ENCODE measurements around the gene RGS10.

Gene RGS10

GRCh38 chr10:119460369-119461195, 81.9 kb downstream of the RGS10 start:
- Histone ChIP-seq H3K4me3 (ENCODE audit: low read length) (no peak overlapping the region), H3K36me3 (ENCODE audit: control insufficient read depth, low read depth, low read length) (no peaks in the 10 kb centered on the region), H3K27ac (ENCODE audit: low read length) (no peak overlapping the region), H3K9me3 (ENCODE audit: control insufficient read depth, low read depth, low read length) (no peaks in the 10 kb centered on the region), H3K9ac (ENCODE audit: low read length) (no peak overlapping the region), H3K4me1 (ENCODE audit: control insufficient read depth, low read depth, low read length) (no peaks in the 10 kb centered on the region), H3K27me3 (ENCODE audit: control insufficient read depth, insufficient read depth, low read length) (no peaks in the 10 kb centered on the region)

GRCh38 chr10:119459681-119460340, 82.7 kb downstream of the RGS10 start:
- H3K36me3 ChIP-seq (ENCODE audit: control insufficient read depth, low read depth, low read length): no peaks in the 10 kb centered on the region
- no peaks in the 10 kb centered on the region for H3K27me3 ChIP-seq (ENCODE audit: control insufficient read depth, insufficient read depth, low read length)
- H3K4me1 ChIP-seq (ENCODE audit: control insufficient read depth, low read depth, low read length): no peaks in the 10 kb centered on the region
- no peak overlapping the region for H3K27ac ChIP-seq (ENCODE audit: low read length)
- H3K4me3 ChIP-seq (ENCODE audit: low read length): no peak overlapping the region
- no peaks in the 10 kb centered on the region for H3K9me3 ChIP-seq (ENCODE audit: control insufficient read depth, low read depth, low read length)
- H3K9ac ChIP-seq (ENCODE audit: low read length): no peak overlapping the region

- Histone ChIP-seq H3K9me3 (ENCODE audit: control insufficient read depth, low read depth, low read length) (no peaks in the 10 kb centered on the region), H3K36me3 (ENCODE audit: control insufficient read depth, low read depth, low read length) (no peaks in the 10 kb centered on the region), H3K9ac (ENCODE audit: low read length) (no peak overlapping the region), H3K4me1 (ENCODE audit: control insufficient read depth, low read depth, low read length) (no peaks in the 10 kb centered on the region), H3K4me3 (ENCODE audit: low read length) (no peak overlapping the region), H3K27ac (ENCODE audit: low read length) (no peak overlapping the region), H3K27me3 (ENCODE audit: control insufficient read depth, insufficient read depth, low read length) (no peaks in the 10 kb centered on the region)
Observed at GRCh38 chr10:119457966-119458766, 84.4 kb downstream of the RGS10 start.

- no peaks in the 10 kb centered on the region for H3K27me3 ChIP-seq (ENCODE audit: control insufficient read depth, insufficient read depth, low read length)
- H3K9ac ChIP-seq (ENCODE audit: low read length): no peak overlapping the region
- H3K4me3 ChIP-seq (ENCODE audit: low read length): no peak overlapping the region
- no peaks in the 10 kb centered on the region for H3K9me3 ChIP-seq (ENCODE audit: control insufficient read depth, low read depth, low read length)
- H3K4me1 ChIP-seq (ENCODE audit: control insufficient read depth, low read depth, low read length): no peaks in the 10 kb centered on the region
- H3K27ac ChIP-seq (ENCODE audit: low read length): no peak overlapping the region
- H3K36me3 ChIP-seq (ENCODE audit: control insufficient read depth, low read depth, low read length): no peaks in the 10 kb centered on the region
Observed at GRCh38 chr10:119456435-119456810, 86.1 kb downstream of the RGS10 start.

- Histone ChIP-seq H3K9me3 (ENCODE audit: control insufficient read depth, low read depth, low read length) (no peaks in the 10 kb centered on the region), H3K4me1 (ENCODE audit: control insufficient read depth, low read depth, low read length) (no peaks in the 10 kb centered on the region), H3K27me3 (ENCODE audit: control insufficient read depth, insufficient read depth, low read length) (no peaks in the 10 kb centered on the region), H3K27ac (ENCODE audit: low read length) (no peak overlapping the region), H3K9ac (ENCODE audit: low read length) (no peak overlapping the region), H3K36me3 (ENCODE audit: control insufficient read depth, low read depth, low read length) (no peaks in the 10 kb centered on the region), H3K4me3 (ENCODE audit: low read length) (no peak overlapping the region)
Observed at GRCh38 chr10:119455609-119456434, 86.7 kb downstream of the RGS10 start.

- Histone ChIP-seq H3K9ac (ENCODE audit: low read length) (no peak overlapping the region), H3K9me3 (ENCODE audit: control insufficient read depth, low read depth, low read length) (no peaks in the 10 kb centered on the region), H3K27ac (ENCODE audit: low read length) (no peak overlapping the region), H3K27me3 (ENCODE audit: control insufficient read depth, insufficient read depth, low read length) (no peaks in the 10 kb centered on the region), H3K4me1 (ENCODE audit: control insufficient read depth, low read depth, low read length) (no peaks in the 10 kb centered on the region), H3K4me3 (ENCODE audit: low read length) (no peak overlapping the region), H3K36me3 (ENCODE audit: control insufficient read depth, low read depth, low read length) (no peaks in the 10 kb centered on the region)
Observed at GRCh38 chr10:119454990-119455389, 87.5 kb downstream of the RGS10 start.

- Histone ChIP-seq H3K9ac (ENCODE audit: low read length) (no peak overlapping the region), H3K9me3 (ENCODE audit: control insufficient read depth, low read depth, low read length) (no peaks in the 10 kb centered on the region), H3K4me3 (ENCODE audit: low read length) (no peak overlapping the region), H3K36me3 (ENCODE audit: control insufficient read depth, low read depth, low read length) (no peaks in the 10 kb centered on the region), H3K4me1 (ENCODE audit: control insufficient read depth, low read depth, low read length) (no peaks in the 10 kb centered on the region), H3K27me3 (ENCODE audit: control insufficient read depth, insufficient read depth, low read length) (no peaks in the 10 kb centered on the region), H3K27ac (ENCODE audit: low read length) (no peak overlapping the region)
Observed at GRCh38 chr10:119454316-119454715, 88.2 kb downstream of the RGS10 start.

GRCh38 chr10:119453313-119453712, 89.2 kb downstream of the RGS10 start:
- Histone ChIP-seq H3K36me3 (ENCODE audit: control insufficient read depth, low read depth, low read length) (no peaks in the 10 kb centered on the region), H3K9me3 (ENCODE audit: control insufficient read depth, low read depth, low read length) (no peaks in the 10 kb centered on the region), H3K27me3 (ENCODE audit: control insufficient read depth, insufficient read depth, low read length) (no peaks in the 10 kb centered on the region), H3K9ac (ENCODE audit: low read length) (no peak overlapping the region), H3K4me3 (ENCODE audit: low read length) (no peak overlapping the region), H3K4me1 (ENCODE audit: control insufficient read depth, low read depth, low read length) (no peaks in the 10 kb centered on the region), H3K27ac (ENCODE audit: low read length) (no peak overlapping the region)

GRCh38 chr10:119452396-119452795, 90.1 kb downstream of the RGS10 start:
- Histone ChIP-seq H3K9ac (ENCODE audit: low read length) (no peak overlapping the region), H3K27ac (ENCODE audit: low read length) (no peak overlapping the region), H3K4me1 (ENCODE audit: control insufficient read depth, low read depth, low read length) (no peaks in the 10 kb centered on the region), H3K9me3 (ENCODE audit: control insufficient read depth, low read depth, low read length) (no peaks in the 10 kb centered on the region), H3K4me3 (ENCODE audit: low read length) (no peak overlapping the region), H3K36me3 (ENCODE audit: control insufficient read depth, low read depth, low read length) (no peaks in the 10 kb centered on the region), H3K27me3 (ENCODE audit: control insufficient read depth, insufficient read depth, low read length) (no peaks in the 10 kb centered on the region)

- no peak overlapping the region for H3K27ac ChIP-seq (ENCODE audit: low read length)
Observed at GRCh38 chr10:119451300-119451896, 91.1 kb downstream of the RGS10 start.

More at GRCh38 chr10:119451300-119451896, 91.1 kb downstream of the RGS10 start:
- no peaks in the 10 kb centered on the region for H3K9me3 ChIP-seq (ENCODE audit: control insufficient read depth, low read depth, low read length)
- H3K36me3 ChIP-seq (ENCODE audit: control insufficient read depth, low read depth, low read length): no peaks in the 10 kb centered on the region
- no peaks in the 10 kb centered on the region for H3K4me1 ChIP-seq (ENCODE audit: control insufficient read depth, low read depth, low read length)
- no peak overlapping the region for H3K9ac ChIP-seq (ENCODE audit: low read length)
- no peak overlapping the region for H3K4me3 ChIP-seq (ENCODE audit: low read length)
- no peaks in the 10 kb centered on the region for H3K27me3 ChIP-seq (ENCODE audit: control insufficient read depth, insufficient read depth, low read length)

All from iPS-18a (cell line).